GM18867 (cell line): Measurements from ENCODE around the gene CDK16.
"Not testable (repeated sequence)": the region's sequence is repeated elsewhere in the genome, so short reads cannot be mapped to it uniquely, and the experiment has no call there.

ENCODE experiments used
- ATAC-seq: cut with Tn5 transposase; IDR thresholded peaks from one replicate; pipeline ENCODE4 v1.9.1; 2021; ENCODE audit warnings: mild to moderate bottlenecking, moderate library complexity; ENCODE audit not compliant: unreplicated experiment

The CDK16 gene

DNA sequence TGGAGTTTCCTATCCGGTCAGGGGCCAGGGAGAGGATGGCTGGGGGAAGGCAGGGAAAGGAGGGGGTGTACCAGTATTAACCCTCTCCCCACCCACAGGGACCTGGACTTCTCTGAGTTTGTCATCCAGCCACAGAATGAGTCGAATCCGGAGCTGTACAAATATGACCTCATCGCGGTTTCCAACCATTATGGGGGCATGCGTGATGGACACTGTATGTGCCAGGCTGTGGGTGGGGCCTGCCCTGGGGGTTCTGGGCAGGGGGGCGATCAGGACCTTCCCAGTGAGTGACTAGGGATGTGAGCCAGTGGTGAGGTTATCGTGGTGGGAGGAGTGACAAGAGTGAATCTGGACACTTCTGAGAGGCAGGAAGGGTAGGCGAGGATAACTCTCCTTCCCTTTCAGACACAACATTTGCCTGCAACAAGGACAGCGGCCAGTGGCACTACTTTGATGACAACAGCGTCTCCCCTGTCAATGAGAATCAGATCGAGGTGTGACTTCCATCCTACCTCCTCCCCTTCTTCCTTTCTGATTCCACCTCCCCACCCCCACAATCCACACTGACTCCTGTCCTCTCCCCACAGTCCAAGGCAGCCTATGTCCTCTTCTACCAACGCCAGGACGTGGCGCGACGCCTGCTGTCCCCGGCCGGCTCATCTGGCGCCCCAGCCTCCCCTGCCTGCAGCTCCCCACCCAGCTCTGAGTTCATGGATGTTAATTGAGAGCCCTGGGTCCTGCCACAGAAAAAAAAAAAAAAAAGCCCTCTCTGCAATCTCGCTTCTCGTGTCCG, 28.9 kb downstream of the CDK16 start:
- no peak for ATAC-seq

DNA sequence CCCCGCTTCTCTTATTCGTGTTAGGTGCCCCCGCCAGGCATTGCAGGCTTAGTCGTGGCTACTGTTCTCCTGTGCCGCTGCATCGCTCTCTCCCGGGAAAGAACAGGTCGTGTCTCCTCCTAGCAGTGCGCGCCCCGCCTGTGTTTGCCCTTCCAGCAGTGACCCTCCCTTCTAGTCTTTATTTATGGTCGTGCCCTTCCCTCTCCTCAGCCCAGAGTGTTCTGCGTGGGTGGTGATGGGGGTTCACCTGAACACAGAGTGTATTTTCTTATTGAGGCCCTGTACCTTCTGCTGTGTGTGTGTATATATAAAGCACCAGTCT, 29.5 kb downstream of the CDK16 start:
- ATAC-seq = no peak

DNA sequence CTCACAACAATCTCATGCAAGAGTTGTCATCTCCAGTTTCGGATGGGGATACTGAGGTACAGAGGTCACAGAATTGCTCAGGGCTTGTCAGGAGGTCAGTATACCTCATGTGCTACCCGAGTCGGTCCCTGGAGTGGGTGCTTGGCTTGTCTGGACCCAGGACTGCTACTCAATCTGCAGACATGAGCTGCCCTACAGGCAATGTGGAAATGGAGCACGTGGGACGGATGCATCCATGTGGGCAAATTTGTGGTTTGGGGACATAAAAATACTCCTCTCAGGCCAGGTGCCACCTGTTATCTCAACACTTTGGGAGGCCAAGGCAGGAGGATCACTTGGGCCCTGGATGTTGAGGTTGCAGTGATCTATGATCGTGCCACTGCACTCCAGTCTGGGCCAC, 30.1 kb downstream of the CDK16 start:
- ATAC-seq = no peak

DNA sequence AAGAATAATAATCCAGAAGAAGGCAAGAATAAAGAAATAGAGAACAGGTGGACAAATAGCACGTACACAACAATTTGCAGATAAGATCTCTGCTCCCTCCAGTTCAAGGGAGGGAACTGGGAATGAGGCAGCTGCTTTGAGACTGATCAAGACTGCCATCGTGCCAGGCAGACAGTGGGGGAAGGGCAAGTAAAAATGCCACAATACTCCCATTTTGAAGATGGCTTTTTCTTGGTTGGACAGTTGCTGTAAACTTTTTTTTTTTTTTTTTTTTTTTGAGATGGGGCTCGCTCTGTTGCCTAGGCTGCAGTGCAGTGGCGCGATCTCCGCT, 31.5 kb downstream of the CDK16 start:
- no peak for ATAC-seq

DNA sequence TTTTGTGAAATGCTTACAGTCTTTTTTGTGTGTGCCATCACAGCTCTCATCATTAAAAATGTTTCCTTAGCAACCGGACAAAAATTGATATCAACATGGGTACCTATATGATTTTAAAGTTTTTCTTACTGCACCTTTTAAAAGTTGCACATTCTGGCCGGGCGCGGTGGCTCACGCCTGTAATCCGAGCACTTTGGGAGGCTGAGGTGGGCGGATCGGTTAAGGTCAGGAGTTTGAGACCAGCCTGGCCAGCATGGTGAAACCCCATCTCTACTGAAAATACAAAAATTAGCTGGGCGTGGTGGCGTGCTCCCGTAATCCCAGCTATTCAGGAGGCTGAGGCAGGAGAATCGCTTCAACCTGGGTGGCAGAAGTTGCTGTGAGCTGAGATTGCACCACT, 39.1 kb downstream of the CDK16 start:
- not testable (repeated sequence) for ATAC-seq

DNA sequence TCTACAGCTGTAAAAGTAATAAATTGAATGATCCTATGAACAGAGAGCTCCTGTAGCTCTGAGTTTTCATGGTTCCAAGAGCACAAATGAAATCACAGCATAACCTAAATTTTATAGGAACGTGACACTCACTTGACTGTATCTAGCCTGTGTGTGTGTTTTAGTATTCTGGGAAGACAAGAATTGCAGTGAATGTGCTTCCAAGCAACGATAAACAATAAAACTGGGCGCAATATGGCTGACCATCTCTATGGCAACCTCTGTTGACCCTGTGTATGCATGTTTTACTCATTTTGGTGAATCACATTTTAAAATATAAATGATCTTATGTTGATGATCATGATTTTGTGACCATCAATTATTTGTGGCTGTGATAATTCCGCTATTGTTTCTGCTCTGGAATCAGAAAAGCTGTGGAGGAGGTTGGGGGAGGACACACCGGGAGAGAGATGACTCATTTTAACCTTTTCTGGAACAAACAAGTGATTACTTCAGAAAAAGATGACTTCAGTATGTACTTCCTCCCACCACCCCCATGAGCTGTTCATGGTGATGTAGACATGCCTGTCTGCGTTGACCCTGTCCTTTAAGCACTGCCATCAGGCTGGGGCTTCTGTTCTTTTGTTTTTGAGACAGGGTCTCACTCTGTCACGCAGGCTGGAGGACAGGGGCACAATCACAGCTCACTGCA, 46.1 kb downstream of the CDK16 start:
- no peak for ATAC-seq

DNA sequence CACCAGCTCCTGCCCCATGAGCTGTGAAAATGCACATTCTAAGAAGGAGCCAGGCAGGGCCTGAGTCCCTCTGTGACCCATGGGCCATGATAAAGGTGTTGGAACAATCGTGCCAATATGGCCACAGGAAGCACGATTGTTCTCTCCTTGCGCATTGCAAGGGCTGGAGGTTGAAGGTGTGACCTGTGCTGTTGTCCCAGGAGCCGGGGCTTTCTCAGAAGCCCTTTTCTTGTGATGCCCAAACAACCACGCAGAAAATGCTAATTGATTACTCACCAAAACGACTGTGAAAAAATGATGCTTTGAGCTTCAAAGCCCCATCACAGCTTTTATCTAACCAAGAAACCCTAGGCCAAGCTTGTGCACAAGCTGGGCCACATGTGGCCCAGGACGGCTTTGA, 48.2 kb downstream of the CDK16 start:
- no peak for ATAC-seq

DNA sequence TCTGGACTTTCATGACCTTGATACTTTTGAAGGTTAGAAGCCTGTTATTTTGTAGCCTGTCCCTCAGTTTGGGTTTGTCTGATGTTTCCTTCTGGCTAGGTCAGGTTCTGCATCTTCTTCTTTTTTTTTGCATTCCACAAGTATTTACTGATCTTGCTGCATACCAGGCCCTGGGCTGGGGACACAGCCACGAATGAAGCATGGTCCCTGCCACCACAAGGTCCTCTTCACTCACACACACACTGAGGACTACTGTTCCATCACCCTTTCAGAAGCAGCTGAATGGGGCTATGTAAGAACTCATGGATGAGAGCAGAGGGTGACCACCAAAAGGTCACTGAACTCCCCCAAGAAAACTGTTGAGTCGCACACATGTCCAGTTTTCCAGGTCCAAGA, 53.5 kb downstream of the CDK16 start:
- ATAC-seq = no peak

DNA sequence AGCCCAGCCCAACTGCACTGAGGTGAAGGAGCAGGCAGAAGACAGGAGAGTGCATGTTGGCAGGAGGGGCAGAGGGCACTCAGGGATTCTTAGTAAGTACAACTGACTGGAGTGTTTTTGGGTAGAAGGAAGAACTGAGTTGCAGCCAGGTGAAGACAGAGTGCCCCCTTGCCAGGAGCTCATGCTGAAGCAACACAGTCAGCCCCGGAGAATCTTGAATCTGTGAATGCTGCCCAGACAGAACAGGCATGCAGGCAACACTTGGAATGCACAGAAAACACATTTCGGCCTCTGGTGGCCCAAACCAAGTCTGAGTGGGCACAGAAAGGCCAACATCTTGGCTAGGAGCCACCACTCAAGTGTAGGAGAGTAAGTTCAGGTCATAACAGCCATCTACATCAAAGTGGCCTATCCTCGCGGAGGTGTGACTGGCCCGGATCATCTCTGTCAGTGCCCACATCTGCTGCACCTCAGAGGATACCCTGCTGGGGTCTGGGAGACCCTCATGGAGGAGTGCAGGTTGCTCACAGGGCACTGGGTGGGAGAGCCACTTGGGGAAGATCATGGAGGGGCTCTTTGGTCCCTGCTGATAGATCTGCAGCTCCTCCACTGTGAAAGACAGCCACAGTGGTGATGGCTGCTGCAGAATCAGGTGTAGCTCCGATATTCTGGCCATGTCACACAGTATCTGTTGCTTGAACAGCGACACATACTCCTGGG, 54.7 kb downstream of the CDK16 start:
- ATAC-seq = no peak

DNA sequence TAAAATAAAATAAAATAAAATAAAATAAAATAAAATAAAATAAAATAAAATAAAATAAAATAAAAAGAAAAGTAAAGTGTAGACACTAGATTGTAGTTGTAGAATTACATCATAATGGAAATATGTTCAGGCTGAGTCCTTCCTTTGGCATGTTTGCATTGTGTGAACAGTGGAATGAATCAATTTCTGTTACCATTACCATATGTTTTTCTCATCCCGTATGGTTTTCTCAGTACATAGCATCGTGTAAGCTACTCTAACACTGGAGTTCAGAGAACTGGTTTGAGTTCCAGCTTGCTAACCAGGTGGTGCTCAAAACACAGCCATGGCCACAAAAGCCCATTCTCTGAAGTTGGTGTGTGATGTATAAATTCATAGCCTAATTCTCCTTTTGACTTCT, 60.2 kb downstream of the CDK16 start:
- ATAC-seq = no peak
